NCI-H2029 treated with DMSO at 0.1 percent for 48 hours (cell line): ENCODE measurements around the gene OGDH.

Source experiments
- DNase-seq: peaks from one replicate; lab custom pipeline; 2025; lab: John Stamatoyannopoulos, UW

OGDH gene

DNA sequence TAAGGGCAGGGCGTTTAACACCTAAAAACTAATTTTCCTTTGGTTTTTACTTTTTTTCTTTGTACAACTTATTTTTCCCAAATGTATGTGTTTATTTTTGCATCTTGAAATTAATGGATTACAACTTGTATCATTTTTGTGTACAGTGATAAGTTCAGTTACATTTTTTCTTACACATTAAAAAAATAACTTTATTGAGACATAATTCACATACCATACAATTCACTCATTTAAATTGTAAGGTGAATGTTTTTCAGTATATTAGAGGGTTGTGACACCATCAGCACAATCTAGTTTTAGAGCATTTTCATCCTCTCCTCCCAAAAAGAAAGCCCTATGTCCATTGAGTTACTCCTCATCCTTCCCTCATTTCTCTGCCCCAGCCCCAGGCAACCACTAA lies 11.6 kb downstream of the OGDH start:
- no peak for DNase-seq

DNA sequence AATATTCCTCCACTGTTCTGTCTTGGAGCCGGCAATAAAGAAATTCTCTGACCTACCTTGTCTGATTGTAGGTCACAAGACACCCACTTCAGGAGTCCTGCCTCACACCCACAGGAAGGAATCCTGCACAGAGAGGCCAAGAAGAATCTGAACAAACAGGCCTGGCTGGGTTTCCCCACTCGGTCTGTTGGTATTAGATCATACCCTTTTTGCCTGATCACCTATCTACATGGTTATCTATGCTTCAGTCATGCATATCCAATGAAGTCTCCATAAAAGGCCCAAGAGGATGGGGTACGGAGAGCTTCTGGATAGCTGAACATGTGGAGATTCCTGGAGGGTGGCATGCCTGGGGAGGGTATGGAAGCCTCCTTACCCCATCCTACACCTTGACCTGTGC lies 12.3 kb downstream of the OGDH start:
- peak; percentile 48 for DNase-seq

DNA sequence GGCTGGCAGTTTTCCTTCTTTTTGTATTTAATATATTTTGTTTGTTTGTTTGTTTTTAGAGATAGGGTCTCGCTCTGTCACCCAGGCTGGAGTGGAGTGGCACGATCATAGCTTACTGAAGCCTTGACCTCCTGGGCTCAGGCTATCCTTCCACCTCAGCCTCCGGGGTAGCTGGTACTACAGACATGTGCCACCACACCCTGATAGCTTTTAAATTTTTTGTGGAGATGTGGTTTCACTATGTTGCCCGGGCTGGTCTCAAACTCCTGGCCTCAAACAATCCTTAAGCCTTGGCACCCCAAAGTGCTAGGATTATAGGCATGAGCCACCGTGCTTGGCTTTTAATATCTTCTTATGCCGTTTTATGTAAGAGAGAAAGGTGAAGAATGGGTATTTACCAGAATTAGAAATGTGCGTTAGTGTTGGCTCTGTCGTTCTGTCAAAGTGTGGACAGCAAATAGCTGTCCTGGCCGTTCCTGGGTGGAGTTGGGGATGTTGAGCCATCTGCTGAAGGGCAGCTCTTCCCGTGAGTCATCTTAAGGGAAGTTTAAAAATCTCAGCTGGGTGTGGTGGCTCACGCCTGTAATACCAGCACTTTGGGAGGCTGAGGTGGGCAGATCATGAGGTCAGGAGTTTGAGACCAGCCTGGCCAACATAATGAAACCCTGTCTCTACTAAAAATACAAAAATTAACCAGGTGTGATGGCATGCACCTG lies 14.8 kb downstream of the OGDH start:
- DNase-seq, result no peak

DNA sequence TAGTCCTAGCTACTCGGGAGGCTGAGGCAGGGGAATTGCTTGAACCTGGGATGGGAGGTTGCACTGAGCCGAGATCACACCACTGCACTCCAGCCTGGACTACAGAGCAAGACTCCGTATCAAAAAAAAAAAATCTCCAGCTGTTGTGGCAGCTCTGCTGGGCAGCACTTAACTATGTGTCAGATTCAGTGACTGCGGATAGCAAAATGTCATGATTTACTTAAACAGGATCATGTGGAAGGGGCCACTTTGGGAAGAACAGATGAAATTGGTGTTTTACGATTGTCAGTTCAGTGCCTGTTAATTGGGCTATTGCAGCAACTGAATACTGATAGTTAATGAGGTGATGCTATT lies 15.3 kb downstream of the OGDH start:
- DNase-seq, result no peak

DNA sequence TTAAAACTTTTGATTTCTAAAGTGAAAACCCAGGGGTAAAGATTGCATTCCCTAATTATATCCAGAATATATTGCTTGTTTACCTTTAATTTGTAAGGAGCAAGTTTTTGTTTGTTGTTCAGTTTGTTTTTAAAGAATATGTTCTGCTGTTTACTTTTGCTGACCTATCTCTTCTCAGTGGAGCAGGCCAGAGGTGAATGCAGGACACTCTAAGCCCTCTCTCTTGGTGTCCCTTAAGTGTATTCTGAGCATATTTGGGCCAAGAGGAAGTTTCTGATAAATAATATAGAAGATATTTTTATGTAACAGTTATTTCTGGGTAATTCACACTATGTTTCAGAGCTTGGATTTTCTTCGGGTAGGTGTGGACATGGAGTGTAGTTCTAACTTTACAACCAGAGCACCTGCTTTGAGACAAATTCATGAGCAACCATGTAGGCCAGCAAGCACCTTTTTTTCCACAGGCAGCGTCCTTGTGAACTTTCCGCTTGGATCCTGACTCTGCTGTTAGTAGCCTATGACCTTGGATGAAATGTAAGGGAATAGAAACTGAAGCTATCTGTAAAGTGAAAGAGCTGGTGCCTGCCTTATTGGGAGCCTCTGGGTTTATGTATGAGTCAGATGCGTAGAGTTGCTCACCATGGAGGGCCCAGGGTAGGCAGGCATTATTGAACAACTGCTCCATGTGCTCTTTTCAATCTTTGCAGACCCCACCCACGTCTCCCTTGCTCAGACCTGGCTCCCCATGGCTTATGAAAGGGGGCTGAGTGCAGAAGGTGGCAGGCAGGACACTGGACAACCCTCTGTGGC lies 16.1 kb downstream of the OGDH start:
- no peak for DNase-seq

DNA sequence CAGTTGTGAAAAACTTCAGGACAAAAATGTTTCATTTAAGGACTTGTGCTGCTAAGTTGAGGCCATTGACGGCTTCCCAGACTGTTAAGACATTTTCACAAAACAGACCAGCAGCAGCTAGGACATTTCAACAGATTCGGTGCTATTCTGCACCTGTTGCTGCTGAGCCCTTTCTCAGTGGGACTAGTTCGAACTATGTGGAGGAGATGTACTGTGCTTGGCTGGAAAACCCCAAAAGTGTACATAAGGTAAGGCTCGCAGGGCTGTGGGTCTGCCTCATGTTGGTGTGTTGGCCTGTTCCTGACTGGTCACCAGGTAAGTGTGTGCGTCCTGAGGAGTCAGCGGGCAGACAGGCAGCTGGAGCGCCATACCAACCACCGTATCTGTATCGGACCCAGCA lies 17.9 kb downstream of the OGDH start:
- no peak for DNase-seq

DNA sequence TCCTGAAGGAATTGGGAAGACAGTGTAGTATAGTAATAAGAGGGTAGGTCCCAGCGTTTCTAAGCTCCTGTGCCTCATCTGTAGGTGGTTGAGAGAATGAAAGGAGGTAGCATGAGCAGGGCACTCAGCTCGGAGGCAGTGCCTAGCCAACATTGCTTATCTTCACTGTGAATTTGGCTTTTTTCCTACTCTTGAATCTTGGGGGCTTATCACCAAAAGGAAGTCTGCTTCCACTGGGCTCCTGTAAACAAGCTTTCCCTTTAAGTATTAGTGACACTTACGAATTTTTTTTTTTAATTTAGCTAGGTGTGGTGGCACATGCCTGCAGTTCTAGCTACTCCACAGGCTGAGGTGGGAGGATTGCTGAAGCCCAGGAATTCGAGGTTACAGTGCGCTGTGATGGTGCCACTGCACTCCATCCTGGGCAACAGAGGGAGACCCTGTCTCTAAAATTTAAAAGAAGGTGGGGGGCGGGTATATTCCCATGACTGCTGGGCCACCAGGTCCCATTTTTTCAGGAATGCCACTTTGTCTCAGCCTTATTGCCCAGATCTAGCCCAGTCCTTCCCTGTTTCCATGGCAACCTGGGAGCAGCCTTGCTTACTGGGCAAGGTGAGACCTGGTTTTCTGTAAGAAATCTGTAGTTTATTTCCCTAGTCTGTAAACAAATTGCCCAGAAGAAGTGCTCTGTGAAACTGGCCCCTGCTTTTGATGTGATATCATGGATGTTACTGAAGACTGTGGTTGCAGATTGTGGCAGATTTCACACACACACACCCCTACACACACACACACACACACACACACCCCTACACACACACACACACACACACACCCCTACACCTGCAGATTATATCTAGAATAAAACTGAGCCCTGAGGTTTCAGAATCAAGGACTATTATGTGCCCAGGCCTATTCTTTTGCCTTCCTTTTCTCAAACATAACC lies 19.4 kb downstream of the OGDH start:
- no peak for DNase-seq

DNA sequence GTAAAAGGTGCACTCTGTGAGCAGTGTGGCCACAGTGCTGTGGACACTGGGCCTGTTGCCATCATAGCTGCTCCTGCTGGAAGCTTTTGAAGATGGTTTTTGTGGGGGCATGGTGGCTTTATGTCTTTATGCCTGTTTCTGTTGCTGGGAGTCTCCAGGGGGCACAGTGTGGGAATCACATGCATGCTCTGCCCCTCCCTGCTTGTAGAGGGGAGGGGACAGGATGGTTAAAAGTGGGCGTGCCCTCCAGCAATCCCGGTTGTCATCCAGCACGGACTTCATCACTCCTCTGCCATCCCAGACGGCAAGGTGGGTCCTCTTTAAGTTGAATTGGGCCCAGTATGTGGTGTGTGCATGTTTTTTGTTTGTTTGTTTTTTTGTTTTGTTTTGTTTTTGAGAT lies 20.2 kb downstream of the OGDH start:
- no peak for DNase-seq

DNA sequence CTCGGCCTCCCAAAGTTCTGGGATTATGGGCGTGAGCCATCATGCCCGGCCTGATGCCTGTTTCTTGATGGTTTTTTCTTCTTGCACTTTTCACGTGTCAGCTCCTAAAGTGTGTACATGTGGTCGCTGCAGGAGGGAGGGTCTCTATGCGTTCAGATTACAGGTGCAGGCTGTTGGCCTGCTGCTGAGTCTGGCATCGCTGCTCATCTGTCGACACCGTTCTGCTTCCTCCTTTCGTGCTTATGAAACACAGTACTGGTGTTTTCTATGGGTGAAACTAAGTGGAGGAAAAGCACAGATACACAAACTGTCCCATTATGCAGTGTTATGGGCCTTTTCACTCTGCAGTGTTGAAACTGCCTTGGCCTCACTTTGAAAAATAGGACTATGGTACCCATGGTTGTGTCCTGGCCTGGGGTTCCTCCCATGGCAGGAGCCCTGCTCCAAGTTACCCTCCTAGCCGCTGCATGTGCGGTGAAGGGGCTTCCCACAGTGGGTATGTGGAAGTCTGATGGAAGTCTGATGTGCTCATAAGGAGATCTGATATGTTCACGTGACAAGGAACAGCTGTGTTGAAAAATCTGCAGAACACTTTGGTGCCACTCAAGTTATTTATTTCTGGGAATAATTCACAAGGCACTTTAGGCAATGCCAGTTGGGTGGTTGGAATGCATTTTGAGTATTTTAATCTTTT lies 23.5 kb downstream of the OGDH start:
- DNase-seq, result no peak

DNA sequence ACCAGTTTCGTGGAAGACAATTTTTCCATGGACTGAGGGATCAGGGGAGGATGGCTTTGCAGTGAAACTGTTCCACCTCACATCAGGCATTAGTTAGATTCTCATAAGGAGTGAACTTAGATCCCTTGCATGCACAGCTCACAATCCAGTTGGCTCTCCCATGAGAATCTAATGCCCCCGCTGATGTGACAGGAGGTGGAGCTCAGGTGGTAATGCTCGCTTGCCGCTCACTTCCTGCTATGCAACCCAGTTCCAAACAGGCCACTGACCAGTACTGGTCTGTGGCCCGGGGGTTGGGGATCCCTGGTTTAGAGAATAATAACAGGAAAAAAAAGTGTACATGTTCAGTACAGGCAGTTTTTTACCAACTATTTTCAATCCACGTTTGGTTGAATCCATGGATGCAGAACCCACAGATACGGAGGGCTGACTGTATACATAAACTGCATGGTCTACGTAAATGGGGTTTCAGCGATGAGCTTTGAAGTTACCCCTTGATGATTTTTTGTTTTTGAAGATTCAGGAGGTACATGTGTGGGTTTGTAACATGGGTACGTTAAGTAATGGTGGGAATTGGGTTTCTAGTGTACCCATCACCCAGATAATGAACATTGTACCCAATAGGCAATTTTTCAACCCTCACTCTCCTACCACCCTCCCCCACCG lies 24.5 kb downstream of the OGDH start:
- no peak for DNase-seq

DNA sequence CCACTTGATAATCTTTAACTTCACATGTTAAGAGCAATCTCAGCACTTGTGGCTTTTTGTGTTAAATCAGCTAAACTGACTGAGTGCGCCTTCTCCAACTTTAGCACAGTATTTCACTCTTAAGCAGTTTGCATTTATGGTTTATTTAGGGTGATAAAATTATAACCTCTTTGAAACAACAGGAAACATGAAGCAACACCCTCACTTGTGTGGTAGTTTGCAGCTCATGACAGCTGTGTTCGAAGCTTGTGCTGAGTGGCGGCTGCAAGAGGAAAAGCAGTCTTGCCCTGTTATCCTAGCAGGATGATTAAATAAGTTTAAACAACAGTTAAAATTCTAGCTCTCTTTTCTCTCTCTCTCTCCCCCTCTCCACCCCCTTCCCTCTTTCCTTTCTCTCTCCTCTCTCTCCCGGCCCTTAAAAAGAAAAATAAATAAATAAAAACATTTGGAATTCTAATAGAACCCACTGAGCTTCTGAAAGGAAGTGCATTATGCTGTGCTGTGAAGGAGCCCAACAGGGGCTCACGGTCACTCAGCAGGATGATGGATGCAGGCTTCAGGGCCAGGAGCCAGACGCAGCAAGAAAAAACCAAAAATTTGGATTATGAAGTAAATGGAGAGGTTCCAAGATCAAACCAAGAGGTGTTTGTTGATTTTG lies 25.2 kb downstream of the OGDH start:
- no peak for DNase-seq

DNA sequence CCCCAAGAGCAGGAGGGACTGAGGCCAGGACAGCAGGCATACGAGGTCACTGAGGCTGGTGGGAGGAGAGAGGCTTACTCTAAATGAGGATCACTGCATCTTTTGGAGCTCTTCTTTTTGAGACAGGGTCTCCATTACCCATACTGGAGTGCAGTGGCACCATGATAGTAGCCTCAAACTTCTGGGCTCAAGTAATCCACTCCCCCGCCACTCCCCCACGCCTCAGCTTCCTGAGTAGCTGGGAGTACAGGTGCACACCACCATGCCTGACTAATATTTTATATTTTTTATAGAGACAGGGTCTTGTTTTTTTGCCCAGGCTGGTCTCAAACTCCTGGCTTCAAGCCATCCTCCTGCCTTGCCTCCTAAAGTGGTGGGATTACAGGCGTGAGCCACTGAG lies 25.8 kb downstream of the OGDH start:
- no peak for DNase-seq

DNA sequence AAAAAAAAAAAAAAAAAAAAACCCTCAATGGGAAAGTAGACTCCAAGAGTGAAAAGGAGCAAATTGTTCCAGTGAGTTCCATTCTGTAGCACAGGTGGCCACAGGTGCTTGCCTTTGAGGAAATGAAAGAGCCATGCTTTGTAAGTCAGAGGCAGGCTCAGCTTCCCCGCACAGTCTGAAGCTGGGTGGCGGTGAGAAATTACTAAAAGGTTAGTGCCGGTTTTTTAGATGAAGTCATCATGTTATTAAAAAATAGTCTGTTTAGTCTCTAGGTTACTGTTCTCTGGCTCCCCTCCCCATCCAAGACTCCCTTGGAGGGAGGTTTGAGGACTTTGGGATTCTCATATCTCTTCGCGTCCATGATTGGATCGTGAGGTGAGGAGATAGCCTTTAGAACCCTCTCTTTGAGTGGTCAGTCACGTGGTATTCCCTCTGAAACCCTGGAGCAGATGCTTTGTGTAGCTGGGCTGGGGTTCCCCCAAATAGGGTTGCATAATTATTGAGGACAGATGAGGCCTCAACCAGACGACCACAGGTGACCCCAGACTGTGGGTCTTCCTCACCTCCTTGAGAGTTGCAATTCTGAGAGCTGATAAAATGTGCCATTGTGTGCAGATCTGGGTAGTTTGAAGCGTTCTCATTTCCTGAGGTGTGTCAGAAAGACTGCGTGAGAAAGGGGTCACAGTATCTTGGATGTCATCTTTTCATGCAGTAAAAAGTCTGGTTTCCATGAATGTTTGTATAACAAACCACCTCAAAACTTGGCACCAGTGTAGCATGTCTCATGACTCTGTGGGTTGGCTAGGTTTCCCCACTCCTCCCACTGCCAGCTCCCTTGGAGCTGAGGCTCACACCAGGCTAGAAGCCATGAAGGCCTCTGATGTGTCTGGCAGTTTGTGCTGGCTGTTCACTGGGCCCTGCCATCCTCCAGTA lies 27.1 kb downstream of the OGDH start:
- peak; percentile 77 for DNase-seq

DNA sequence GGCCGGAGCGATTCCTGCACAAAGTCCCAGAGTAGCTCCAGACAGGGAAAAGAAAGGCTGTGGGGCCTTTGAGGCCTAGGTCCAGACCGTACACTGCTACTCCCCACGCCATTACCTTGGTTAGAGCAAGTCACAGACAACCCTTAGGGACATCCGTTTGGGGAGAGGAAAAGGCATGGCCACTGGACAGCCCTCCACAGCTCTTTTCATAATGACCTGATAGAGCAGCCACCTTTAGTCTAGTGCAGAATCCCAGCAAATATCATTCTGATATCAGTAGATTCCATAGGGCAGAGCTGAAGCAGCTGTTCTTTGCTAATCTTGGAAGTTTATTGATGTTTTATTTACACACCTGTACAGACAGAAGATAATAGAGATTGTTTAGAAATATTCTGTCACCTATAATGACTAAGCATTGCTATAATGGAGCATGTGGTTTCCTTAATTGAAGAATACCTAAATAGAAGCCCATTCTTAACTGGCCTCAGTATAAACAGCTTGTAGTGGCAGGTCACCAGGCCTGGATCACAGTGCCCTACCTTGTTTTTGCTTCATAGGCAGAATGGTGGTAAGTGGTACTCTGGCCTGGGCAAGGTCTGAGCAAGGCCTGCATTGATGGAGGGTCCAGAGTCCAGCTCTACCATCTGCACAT lies 27.9 kb downstream of the OGDH start:
- DNase-seq, result peak; percentile 77

DNA sequence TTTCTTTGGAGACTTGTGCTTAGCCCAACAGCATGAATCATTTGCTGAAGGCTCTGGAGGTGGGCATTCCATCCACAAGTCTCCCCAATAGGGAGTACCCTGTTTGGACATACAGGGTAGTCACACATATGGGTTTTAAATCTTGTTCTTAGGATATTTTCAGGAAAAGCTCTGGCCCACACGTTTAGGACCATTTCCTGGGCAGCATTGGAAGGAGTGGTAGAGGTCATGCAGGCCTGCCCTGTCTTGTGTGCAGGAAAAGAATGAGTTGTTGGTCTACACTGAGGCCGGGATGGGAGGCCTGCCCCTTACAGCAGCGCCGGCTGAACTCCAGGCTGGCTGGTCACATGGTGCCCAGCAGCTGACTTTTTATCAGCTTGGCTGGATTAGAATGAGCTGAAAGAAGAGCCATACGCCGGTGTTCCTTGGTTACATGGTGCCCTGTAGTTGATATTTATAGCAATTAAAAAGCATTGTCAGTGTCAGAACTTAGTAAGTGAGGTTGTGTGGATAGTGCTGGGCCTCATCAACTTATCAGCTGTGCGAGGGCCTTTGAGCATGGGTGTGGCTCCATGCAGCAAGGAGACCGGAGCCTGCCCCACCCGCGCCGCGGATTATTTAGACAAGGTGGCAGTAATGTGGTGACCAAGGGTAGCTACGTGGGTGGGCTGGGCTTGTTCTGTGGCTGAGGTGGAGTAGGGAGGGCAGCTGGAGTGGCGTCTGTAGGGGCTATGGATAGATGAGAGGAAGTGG lies 28.6 kb downstream of the OGDH start:
- no peak for DNase-seq

DNA sequence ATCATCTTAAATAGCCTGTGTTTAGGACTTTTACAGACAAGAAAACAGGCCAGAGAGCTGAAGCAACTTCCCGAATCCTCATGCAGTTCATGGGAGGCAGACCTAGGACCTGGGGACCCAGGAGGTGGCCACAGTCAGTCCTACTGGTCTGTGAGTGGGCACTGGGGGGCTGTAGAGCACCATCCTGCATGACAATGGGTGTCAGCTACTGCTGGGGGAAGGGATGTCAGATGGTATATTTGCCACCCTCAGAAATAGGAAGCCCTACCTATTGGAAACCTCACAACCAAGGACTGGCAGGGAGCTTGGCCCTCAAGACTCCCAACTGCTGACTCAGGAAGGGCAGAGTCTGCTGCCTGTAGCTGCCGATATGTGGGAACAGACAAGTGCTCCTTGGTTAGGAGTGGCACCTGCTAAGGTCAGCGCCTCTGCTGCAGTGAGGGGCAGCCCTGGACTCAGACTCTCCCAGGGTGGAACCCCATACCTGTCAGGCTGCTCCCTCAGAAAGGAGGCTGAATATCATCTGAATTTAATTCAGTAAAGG lies 29.7 kb downstream of the OGDH start:
- DNase-seq, result no peak

DNA sequence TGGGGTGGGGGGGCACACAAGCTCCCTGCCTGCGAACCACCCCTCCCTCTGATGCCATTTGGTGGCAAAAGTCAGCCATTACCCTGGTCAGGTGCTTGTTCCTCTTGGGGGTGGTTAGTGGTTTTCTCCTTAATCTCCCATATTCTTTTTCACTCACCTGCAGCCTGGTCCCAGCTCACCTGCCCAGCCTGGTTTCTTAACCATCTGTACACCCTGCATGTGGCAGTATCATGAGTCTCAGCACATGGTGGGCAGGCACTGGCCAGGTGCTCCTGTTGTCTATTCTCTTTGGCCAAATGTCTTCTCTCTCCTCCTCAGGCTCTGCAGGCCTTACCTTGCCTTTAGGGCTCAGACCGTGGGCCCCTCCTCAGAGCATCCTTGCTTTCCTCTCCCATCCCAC lies 30.5 kb downstream of the OGDH start:
- no peak for DNase-seq
